ENCODE results near the gene SLC4A9. TPM values are rescaled to one million over a fixed set of nuclear protein-coding genes. Genes with fewer than 3 reads are reported as not detected.

Gene SLC4A9
- total and polyA plus RNA-seq, 4 donors = not detected

DNA sequence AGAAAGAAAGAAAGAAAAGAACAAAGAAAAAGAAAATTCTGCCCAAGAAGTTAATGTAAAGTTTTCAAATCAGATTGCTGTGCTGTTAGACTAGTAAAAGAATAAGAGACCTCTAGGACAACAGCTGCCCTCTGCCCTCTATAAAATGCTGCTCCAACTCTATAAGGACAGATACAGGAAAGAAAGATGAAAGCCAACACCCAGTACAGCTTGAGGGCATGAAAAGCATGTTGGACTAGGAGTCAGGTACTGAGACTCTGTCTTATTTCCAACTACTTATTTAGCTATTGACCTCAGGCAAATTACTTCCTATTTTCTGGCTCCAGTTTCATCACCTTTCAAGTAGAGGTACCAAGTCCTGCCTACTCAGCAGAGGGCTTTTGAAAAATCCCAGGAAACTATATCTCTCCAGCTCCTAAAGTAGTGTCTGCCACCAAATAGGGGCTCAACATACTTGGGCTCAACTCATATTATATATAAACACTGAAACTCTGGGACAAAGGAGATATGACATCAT is 19.3 kb upstream of the SLC4A9 start:
- Histone ChIP-seq H3K9ac (ENCODE audit: low read depth in 1 of 2, low read length in 2 of 2) (no peak overlapping the region), H3K4me3 (ENCODE audit: low read depth in 1 of 3, low read length in 3 of 3) (no peak overlapping the region), H3K4me1 (ENCODE audit: control insufficient read depth in 4 of 4, insufficient read depth in 4 of 4, low read length in 3 of 4) (peaks cover 0 to 10% (median 8%) of the 10 kb centered on the region in 4 donors), H3K36me3 (ENCODE audit: control insufficient read depth in 4 of 4, insufficient read depth in 3 of 4, low read depth in 1 of 4, low read length in 3 of 4) (no peaks in the 10 kb centered on the region), H3K9me3 (ENCODE audit: control insufficient read depth in 4 of 4, low read length in 3 of 4) (no peaks in the 10 kb centered on the region), H3K27ac (ENCODE audit: low read depth in 1 of 2, low read length in 2 of 2) (no peak overlapping the region), H3K27me3 (ENCODE audit: control insufficient read depth in 4 of 4, insufficient read depth in 4 of 4, low read length in 3 of 4) (no peaks in the 10 kb centered on the region)
- DNase-seq (ENCODE audit: low spot score) = no peak
- TF ChIP-seq NR2F2 (IDR thresholded peaks at IDR 0.05) (no peak), HNF4A (conservative IDR thresholded peaks at IDR 0.05) (no peak)

DNA sequence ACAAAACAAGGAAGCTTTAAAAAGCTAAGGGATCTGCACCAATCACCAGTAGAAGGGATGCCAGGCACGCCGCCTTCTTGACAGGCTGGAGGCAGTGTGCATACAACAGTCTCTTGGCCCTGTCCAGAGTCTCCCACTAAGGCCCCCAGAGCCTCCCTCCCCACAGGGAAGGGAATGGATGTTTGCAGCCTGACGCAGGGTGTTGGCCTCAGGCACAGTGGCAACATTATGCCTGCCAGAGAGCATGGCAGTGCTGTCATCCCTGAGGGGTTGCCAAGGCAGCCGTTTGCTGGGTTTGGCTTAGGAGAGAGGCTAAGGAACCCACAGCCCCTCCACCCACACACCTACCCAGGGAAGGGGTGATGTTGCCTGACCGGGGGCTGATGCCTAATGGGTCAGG is 18.4 kb upstream of the SLC4A9 start:
- Histone ChIP-seq H3K9me3 (ENCODE audit: control insufficient read depth in 4 of 4, low read length in 3 of 4) (no peaks in the 10 kb centered on the region), H3K4me1 (ENCODE audit: control insufficient read depth in 4 of 4, insufficient read depth in 4 of 4, low read length in 3 of 4) (peaks cover 0 to 5% (median 3%) of the 10 kb centered on the region in 4 donors), H3K27ac (ENCODE audit: low read depth in 1 of 2, low read length in 2 of 2) (no peak overlapping the region), H3K9ac (ENCODE audit: low read depth in 1 of 2, low read length in 2 of 2) (no peak overlapping the region), H3K36me3 (ENCODE audit: control insufficient read depth in 4 of 4, insufficient read depth in 3 of 4, low read depth in 1 of 4, low read length in 3 of 4) (no peaks in the 10 kb centered on the region), H3K4me3 (ENCODE audit: low read depth in 1 of 3, low read length in 3 of 3) (no peak overlapping the region), H3K27me3 (ENCODE audit: control insufficient read depth in 4 of 4, insufficient read depth in 4 of 4, low read length in 3 of 4) (no peaks in the 10 kb centered on the region)
- no peak for DNase-seq (ENCODE audit: low spot score)
- no peak for TF ChIP-seq FOXA2 (IDR thresholded peaks at IDR 0.05)
- TF ChIP-seq, protein P1, sequence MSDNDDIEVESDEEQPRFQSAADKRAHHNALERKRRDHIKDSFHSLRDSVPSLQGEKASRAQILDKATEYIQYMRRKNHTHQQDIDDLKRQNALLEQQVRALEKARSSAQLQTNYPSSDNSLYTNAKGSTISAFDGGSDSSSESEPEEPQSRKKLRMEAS (IDR thresholded peaks at IDR 0.05) = no peak
- no peak for TF ChIP-seq HNF4G (IDR thresholded peaks at IDR 0.05)
- TF ChIP-seq TAF1 (conservative IDR thresholded peaks at IDR 0.05) = no peak
- WGBS = 87% methylated on average over 5 of the region's 5 CpGs

- no peak overlapping the region for H3K9ac ChIP-seq (ENCODE audit: low read depth in 1 of 2, low read length in 2 of 2)
- H3K27ac ChIP-seq (ENCODE audit: low read depth in 1 of 2, low read length in 2 of 2) = no peak overlapping the region
- no peak for DNase-seq (ENCODE audit: low spot score)
- 73% methylated on average over 6 of the region's 6 CpGs for WGBS
- H3K4me1 ChIP-seq (ENCODE audit: control insufficient read depth in 4 of 4, insufficient read depth in 4 of 4, low read length in 3 of 4) = peaks cover 0 to 11% (median 8%) of the 10 kb centered on the region in 4 donors
- no peak for TF ChIP-seq FOXA1 (IDR thresholded peaks at IDR 0.05)
- TF ChIP-seq RAD21 (IDR thresholded peaks at IDR 0.05) = peak in 1 of 2 donors; percentile 4
- TF ChIP-seq FOXA2 (IDR thresholded peaks at IDR 0.05) = no peak
- peak in 1 of 2 donors; percentile 9 for TF ChIP-seq RXRA (IDR thresholded peaks at IDR 0.05)
- no peak for TF ChIP-seq YY1 (IDR thresholded peaks at IDR 0.05)
- peak; percentile 47 to 54 for TF ChIP-seq GABPA (IDR thresholded peaks at IDR 0.05 in 1 of 2, conservative IDR thresholded peaks at IDR 0.05 in 1 of 2)
- TF ChIP-seq ATF3 (IDR thresholded peaks at IDR 0.05) = no peak
- no peak for TF ChIP-seq JUND (IDR thresholded peaks at IDR 0.05)
- TF ChIP-seq, protein P2, sequence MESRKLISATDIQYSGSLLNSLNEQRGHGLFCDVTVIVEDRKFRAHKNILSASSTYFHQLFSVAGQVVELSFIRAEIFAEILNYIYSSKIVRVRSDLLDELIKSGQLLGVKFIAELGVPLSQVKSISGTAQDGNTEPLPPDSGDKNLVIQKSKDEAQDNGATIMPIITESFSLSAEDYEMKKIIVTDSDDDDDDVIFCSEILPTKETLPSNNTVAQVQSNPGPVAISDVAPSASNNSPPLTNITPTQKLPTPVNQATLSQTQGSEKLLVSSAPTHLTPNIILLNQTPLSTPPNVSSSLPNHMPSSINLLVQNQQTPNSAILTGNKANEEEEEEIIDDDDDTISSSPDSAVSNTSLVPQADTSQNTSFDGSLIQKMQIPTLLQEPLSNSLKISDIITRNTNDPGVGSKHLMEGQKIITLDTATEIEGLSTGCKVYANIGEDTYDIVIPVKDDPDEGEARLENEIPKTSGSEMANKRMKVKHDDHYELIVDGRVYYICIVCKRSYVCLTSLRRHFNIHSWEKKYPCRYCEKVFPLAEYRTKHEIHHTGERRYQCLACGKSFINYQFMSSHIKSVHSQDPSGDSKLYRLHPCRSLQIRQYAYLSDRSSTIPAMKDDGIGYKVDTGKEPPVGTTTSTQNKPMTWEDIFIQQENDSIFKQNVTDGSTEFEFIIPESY (IDR thresholded peaks at IDR 0.05) = no peak
- no peak for TF ChIP-seq HNF4A (conservative IDR thresholded peaks at IDR 0.05)
- TF ChIP-seq, protein P3, sequence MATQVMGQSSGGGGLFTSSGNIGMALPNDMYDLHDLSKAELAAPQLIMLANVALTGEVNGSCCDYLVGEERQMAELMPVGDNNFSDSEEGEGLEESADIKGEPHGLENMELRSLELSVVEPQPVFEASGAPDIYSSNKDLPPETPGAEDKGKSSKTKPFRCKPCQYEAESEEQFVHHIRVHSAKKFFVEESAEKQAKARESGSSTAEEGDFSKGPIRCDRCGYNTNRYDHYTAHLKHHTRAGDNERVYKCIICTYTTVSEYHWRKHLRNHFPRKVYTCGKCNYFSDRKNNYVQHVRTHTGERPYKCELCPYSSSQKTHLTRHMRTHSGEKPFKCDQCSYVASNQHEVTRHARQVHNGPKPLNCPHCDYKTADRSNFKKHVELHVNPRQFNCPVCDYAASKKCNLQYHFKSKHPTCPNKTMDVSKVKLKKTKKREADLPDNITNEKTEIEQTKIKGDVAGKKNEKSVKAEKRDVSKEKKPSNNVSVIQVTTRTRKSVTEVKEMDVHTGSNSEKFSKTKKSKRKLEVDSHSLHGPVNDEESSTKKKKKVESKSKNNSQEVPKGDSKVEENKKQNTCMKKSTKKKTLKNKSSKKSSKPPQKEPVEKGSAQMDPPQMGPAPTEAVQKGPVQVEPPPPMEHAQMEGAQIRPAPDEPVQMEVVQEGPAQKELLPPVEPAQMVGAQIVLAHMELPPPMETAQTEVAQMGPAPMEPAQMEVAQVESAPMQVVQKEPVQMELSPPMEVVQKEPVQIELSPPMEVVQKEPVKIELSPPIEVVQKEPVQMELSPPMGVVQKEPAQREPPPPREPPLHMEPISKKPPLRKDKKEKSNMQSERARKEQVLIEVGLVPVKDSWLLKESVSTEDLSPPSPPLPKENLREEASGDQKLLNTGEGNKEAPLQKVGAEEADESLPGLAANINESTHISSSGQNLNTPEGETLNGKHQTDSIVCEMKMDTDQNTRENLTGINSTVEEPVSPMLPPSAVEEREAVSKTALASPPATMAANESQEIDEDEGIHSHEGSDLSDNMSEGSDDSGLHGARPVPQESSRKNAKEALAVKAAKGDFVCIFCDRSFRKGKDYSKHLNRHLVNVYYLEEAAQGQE (IDR thresholded peaks at IDR 0.05) = no peak
- TF ChIP-seq EGR1 (IDR thresholded peaks at IDR 0.05; ENCODE audit: low read depth in 2 of 2) = no peak
- no peak for TF ChIP-seq CTCF (IDR thresholded peaks at IDR 0.05; ENCODE audit: low read depth, low read length, missing input control)
- TF ChIP-seq, protein P1 (IDR thresholded peaks at IDR 0.05) = peak; percentile 34
- no peak for TF ChIP-seq TAF1 (conservative IDR thresholded peaks at IDR 0.05)
- peak; percentile 15 for TF ChIP-seq SP1 (IDR thresholded peaks at IDR 0.05)
- no peak for TF ChIP-seq NR2F2 (IDR thresholded peaks at IDR 0.05)
- H3K27me3 ChIP-seq (ENCODE audit: control insufficient read depth in 4 of 4, insufficient read depth in 4 of 4, low read length in 3 of 4) = no peaks in the 10 kb centered on the region
- H3K4me3 ChIP-seq (ENCODE audit: low read depth in 1 of 3, low read length in 3 of 3) = no peak overlapping the region
- no peaks in the 10 kb centered on the region for H3K9me3 ChIP-seq (ENCODE audit: control insufficient read depth in 4 of 4, low read length in 3 of 4)
- H3K36me3 ChIP-seq (ENCODE audit: control insufficient read depth in 4 of 4, insufficient read depth in 3 of 4, low read depth in 1 of 4, low read length in 3 of 4) = no peaks in the 10 kb centered on the region
These were observed 17.7 kb upstream of the SLC4A9 start for GRCh38 chr5:140342287-140342686.
